ENCODE results near the gene IQGAP2.

DNA sequence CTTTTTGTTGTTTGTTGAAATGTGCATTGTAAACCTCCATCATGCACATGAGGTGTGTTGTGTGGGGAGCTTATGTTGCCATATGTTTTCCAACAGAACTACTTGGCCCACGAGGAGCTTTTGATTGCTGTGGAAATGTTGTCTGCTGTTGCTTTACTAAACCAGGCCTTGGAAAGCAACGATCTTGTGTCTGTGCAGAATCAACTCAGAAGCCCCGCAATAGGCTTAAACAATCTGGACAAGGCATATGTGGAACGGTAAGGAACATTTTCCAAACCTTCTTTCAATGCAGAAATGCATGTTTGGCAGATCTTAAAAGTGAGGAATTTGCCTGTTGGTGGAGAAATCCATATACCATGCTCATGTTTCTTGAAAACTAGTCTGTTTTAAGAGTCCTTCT, 197.6 kb downstream of the IQGAP2 start:
- TF ChIP-seq, protein P1, sequence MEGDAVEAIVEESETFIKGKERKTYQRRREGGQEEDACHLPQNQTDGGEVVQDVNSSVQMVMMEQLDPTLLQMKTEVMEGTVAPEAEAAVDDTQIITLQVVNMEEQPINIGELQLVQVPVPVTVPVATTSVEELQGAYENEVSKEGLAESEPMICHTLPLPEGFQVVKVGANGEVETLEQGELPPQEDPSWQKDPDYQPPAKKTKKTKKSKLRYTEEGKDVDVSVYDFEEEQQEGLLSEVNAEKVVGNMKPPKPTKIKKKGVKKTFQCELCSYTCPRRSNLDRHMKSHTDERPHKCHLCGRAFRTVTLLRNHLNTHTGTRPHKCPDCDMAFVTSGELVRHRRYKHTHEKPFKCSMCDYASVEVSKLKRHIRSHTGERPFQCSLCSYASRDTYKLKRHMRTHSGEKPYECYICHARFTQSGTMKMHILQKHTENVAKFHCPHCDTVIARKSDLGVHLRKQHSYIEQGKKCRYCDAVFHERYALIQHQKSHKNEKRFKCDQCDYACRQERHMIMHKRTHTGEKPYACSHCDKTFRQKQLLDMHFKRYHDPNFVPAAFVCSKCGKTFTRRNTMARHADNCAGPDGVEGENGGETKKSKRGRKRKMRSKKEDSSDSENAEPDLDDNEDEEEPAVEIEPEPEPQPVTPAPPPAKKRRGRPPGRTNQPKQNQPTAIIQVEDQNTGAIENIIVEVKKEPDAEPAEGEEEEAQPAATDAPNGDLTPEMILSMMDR (IDR thresholded peaks at IDR 0.05) = no peak
- no peak for TF ChIP-seq POLR2A (IDR thresholded peaks at IDR 0.05)
